SHP77 (cell line): ENCODE measurements around the gene CACNA2D3.
"Not testable (repeated sequence)": the region's sequence is repeated elsewhere in the genome, so short reads cannot be mapped to it uniquely, and the experiment has no call there.

Source experiments
- DNase-seq, 2 experiments: peaks; one replicate each; lab custom pipeline; 2025; lab: John Stamatoyannopoulos, UW

CACNA2D3 gene

GRCh38 chr3:54631516-54632325 is 509.4 kb downstream of the CACNA2D3 start:
- DNase-seq: no peak

GRCh38 chr3:54632326-54632665 is 509.9 kb downstream of the CACNA2D3 start:
- no peak for DNase-seq

- no peak for DNase-seq
These were observed 510.5 kb downstream of the CACNA2D3 start for GRCh38 chr3:54632834-54633233.

GRCh38 chr3:54633444-54634121 is 511.2 kb downstream of the CACNA2D3 start:
- DNase-seq: no peak

- DNase-seq: no peak
These were observed 511.7 kb downstream of the CACNA2D3 start for GRCh38 chr3:54634122-54634469.

- DNase-seq: not testable (repeated sequence)
These were observed 517.5 kb downstream of the CACNA2D3 start for GRCh38 chr3:54639790-54640372.

GRCh38 chr3:54641226-54642014 is 519.1 kb downstream of the CACNA2D3 start:
- DNase-seq: no peak

- DNase-seq: no peak
These were observed 519.8 kb downstream of the CACNA2D3 start for GRCh38 chr3:54642147-54642546.

- DNase-seq: no peak
These were observed 525.4 kb downstream of the CACNA2D3 start for GRCh38 chr3:54647721-54648120.

GRCh38 chr3:54649551-54649950 is 527.2 kb downstream of the CACNA2D3 start:
- no peak for DNase-seq

GRCh38 chr3:54653456-54654195 is 531.3 kb downstream of the CACNA2D3 start:
- DNase-seq: no peak

- no peak for DNase-seq
These were observed 532.4 kb downstream of the CACNA2D3 start for GRCh38 chr3:54654776-54655175.

- no peak for DNase-seq
These were observed 537.0 kb downstream of the CACNA2D3 start for GRCh38 chr3:54659347-54659746.

GRCh38 chr3:54660714-54661132 is 538.4 kb downstream of the CACNA2D3 start:
- no peak for DNase-seq

- no peak for DNase-seq
These were observed 538.8 kb downstream of the CACNA2D3 start for GRCh38 chr3:54661151-54661550.

- DNase-seq: no peak
These were observed 541.2 kb downstream of the CACNA2D3 start for GRCh38 chr3:54663501-54664011.

GRCh38 chr3:54665016-54665600 is 542.8 kb downstream of the CACNA2D3 start:
- DNase-seq: no peak

- DNase-seq: no peak
These were observed 545.9 kb downstream of the CACNA2D3 start for GRCh38 chr3:54668236-54668635.

- no peak for DNase-seq
These were observed 548.0 kb downstream of the CACNA2D3 start for GRCh38 chr3:54670201-54671000.

- no peak for DNase-seq
These were observed 549.2 kb downstream of the CACNA2D3 start for GRCh38 chr3:54671511-54671910.
